GM23338 (cell line): ENCODE data around the gene TRMT2A. TPM values are rescaled to one million over a fixed set of nuclear protein-coding genes. Genes with fewer than 3 reads are reported as not detected.

Experiments
- ATAC-seq: fragments of 200-7000 bp; cut with Tn5 transposase; 3 replicates; pipeline ENCODE4 v1.9.1; 2020
- DNase-seq: peaks from one replicate; pipeline ENCODE4 v3.0.0-alpha.2; 2015; ENCODE audit warnings: low spot score
- H2AFZ ChIP-seq: fragments of 200-600 bp; sonication (generic); 2 replicates; pipeline ENCODE4 v1.8.0; 2016; ENCODE audit warnings: antibody characterized with exemption, mild to moderate bottlenecking, moderate library complexity
- H3F3A ChIP-seq: fragments of 200-600 bp; sonication (generic); replicated peaks from 2 replicates; pipeline ENCODE4 v1.8.0; 2017; ENCODE audit warnings: antibody characterized with exemption, mixed run types, low read depth
- H3K27ac ChIP-seq: fragments of 200-600 bp; sonication (generic); 2 replicates; pipeline ENCODE4 v1.6.1; 2016; ENCODE audit warnings: low read depth
- H3K27me3 ChIP-seq: fragments of 200-600 bp; sonication (generic); 2 replicates; pipeline ENCODE4 v1.8.0; 2016; ENCODE audit warnings: mild to moderate bottlenecking, mixed run types, moderate library complexity; ENCODE audit not compliant: insufficient read depth
- H3K36me3 ChIP-seq: fragments of 200-600 bp; sonication (generic); 2 replicates; pipeline ENCODE4 v1.8.0; 2016; ENCODE audit warnings: mild to moderate bottlenecking; ENCODE audit not compliant: insufficient read depth
- H3K4me1 ChIP-seq: fragments of 200-600 bp; sonication (generic); 2 replicates; pipeline ENCODE4 v1.8.0; 2016; ENCODE audit warnings: mild to moderate bottlenecking, moderate library complexity; ENCODE audit not compliant: insufficient read depth
- H3K4me2 ChIP-seq: fragments of 200-600 bp; sonication (generic); 2 replicates; pipeline ENCODE4 v1.7.1; 2017; ENCODE audit warnings: mixed run types
- H3K4me3 ChIP-seq: fragments of 200-600 bp; sonication (generic); 2 replicates; pipeline ENCODE4 v1.6.1; 2016; ENCODE audit warnings: mixed run types
- H3K79me2 ChIP-seq: fragments of 200-600 bp; sonication (generic); replicated peaks from 2 replicates; pipeline ENCODE4 v1.8.0; 2017; ENCODE audit warnings: mild to moderate bottlenecking; ENCODE audit not compliant: insufficient read depth
- H3K9me2 ChIP-seq: fragments of 200-600 bp; sonication (generic); 2 replicates; pipeline ENCODE4 v1.8.0; 2017; ENCODE audit not compliant: insufficient read depth
- H4K20me1 ChIP-seq: fragments of 200-600 bp; sonication (generic); replicated peaks from 2 replicates; pipeline ENCODE4 v1.8.0; 2017; ENCODE audit warnings: mild to moderate bottlenecking; ENCODE audit not compliant: insufficient read depth
- H3K27ac Mint-ChIP-seq: 2 replicates; pipeline ENCODE4 v1.8.0; 2020; ENCODE audit warnings: inconsistent platforms, mild to moderate bottlenecking, moderate library complexity, mixed read lengths
- H3K27me3 Mint-ChIP-seq: 3 replicates; pipeline ENCODE4 v1.8.0; 2022; ENCODE audit warnings: low read depth, mild to moderate bottlenecking, moderate library complexity, mixed read lengths, inconsistent platforms; ENCODE audit not compliant: insufficient read depth, poor library complexity
- H3K36me3 Mint-ChIP-seq: 3 replicates; pipeline ENCODE4 v1.8.0; 2021; ENCODE audit warnings: low read depth, mild to moderate bottlenecking, inconsistent platforms, moderate library complexity, mixed read lengths
- H3K4me1 Mint-ChIP-seq: 3 replicates; pipeline ENCODE4 v1.8.0; 2020; ENCODE audit warnings: mild to moderate bottlenecking, inconsistent platforms, mixed read lengths
- H3K4me3 Mint-ChIP-seq: 3 replicates; pipeline ENCODE4 v1.8.0; 2021; ENCODE audit warnings: moderate library complexity, mild to moderate bottlenecking, inconsistent platforms, mixed read lengths
- H3K9me3 Mint-ChIP-seq: 3 replicates; pipeline ENCODE4 v1.8.0; 2020; ENCODE audit warnings: moderate library complexity, mild to moderate bottlenecking, inconsistent platforms, mixed read lengths
- EZH2 ChIP-seq: fragments of 200-600 bp; sonication (generic); IDR thresholded peaks from one replicate; pipeline ENCODE4 v1.8.0; 2017; ENCODE audit warnings: antibody characterized with exemption, mild to moderate bottlenecking, low read depth; ENCODE audit not compliant: unreplicated experiment
- JUNB ChIP-seq: IDR thresholded peaks from one replicate; pipeline ENCODE4 v1.6.1; 2016; ENCODE audit warnings: antibody characterized with exemption; ENCODE audit not compliant: unreplicated experiment
- NANOG ChIP-seq: IDR thresholded peaks from 2 replicates; pipeline ENCODE4 v1.6.1; 2016; ENCODE audit warnings: antibody characterized with exemption, borderline replicate concordance
- STAT1 ChIP-seq: IDR thresholded peaks from one replicate; pipeline ENCODE4 v1.6.1; 2016; ENCODE audit warnings: antibody characterized with exemption; ENCODE audit not compliant: unreplicated experiment
- ZNF114 ChIP-seq: fragments of 250-450 bp; sonication (Bioruptor Pico); IDR thresholded peaks from 2 replicates; pipeline ENCODE4 v1.5.0; 2020; ENCODE audit warnings: mild to moderate bottlenecking, moderate library complexity
- ZNF331 ChIP-seq: fragments of 250-450 bp; sonication (Bioruptor Pico); IDR thresholded peaks from 2 replicates; pipeline ENCODE4 v1.5.0; 2020; ENCODE audit warnings: low read depth, mild to moderate bottlenecking, moderate library complexity
- polyA plus RNA-seq: library from polyadenylated mRNA; unstranded; fragments of >200 nt; fragmentation: Nextera tagmentation; extraction: Ambion mirVana; gene quantifications from 2 replicates; pipeline ENCODE4 v1.2.1, GENCODE V29; 2016
- total RNA-seq: library from RNA; depleted of rRNA; stranded (reverse); fragments of >200 nt; shearing (Covaris generic); gene quantifications from 2 replicates; pipeline ENCODE4 v1.2.3, GENCODE V29; 2014
- TF ChIP-seq, protein P1 (sequence below): fragments of 250-450 bp; sonication (Bioruptor Pico); IDR thresholded peaks from 2 replicates; pipeline ENCODE4 v1.5.0; 2020; ENCODE audit warnings: mild to moderate bottlenecking, moderate library complexity
- TF ChIP-seq, protein P2 (sequence below), 2 experiments: fragments of 200-600 bp in 1 of 2; sonication (generic) in 1 of 2; conservative IDR thresholded peaks; 2 replicates each; pipeline versions ENCODE4 v1.5.1 to v1.6.1; 2016 to 2017; ENCODE audit warnings: antibody characterized with exemption in 2 of 2, low read depth in 2 of 2, mild to moderate bottlenecking in 2 of 2, moderate library complexity in 1 of 2

The TRMT2A gene
- total and polyA plus RNA-seq, 2 experiments from 2014 or later = 41.3 to 61.3 TPM

DNA sequence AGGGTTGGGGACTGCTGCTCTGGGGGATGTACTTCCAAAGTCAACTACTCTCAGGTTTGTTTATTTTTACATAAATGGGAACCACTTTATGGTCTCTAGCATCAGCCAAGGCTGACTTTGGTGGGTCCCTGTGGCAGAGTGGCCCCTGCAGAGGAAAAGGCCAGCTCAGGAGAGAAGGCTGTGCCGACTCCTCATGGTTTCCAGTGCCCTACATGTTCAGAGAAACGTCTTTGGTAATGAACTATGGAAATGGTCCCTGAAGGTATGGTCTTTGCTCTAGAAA, 11.5 kb upstream of the TRMT2A start (continued):
- TF ChIP-seq, protein P1, sequence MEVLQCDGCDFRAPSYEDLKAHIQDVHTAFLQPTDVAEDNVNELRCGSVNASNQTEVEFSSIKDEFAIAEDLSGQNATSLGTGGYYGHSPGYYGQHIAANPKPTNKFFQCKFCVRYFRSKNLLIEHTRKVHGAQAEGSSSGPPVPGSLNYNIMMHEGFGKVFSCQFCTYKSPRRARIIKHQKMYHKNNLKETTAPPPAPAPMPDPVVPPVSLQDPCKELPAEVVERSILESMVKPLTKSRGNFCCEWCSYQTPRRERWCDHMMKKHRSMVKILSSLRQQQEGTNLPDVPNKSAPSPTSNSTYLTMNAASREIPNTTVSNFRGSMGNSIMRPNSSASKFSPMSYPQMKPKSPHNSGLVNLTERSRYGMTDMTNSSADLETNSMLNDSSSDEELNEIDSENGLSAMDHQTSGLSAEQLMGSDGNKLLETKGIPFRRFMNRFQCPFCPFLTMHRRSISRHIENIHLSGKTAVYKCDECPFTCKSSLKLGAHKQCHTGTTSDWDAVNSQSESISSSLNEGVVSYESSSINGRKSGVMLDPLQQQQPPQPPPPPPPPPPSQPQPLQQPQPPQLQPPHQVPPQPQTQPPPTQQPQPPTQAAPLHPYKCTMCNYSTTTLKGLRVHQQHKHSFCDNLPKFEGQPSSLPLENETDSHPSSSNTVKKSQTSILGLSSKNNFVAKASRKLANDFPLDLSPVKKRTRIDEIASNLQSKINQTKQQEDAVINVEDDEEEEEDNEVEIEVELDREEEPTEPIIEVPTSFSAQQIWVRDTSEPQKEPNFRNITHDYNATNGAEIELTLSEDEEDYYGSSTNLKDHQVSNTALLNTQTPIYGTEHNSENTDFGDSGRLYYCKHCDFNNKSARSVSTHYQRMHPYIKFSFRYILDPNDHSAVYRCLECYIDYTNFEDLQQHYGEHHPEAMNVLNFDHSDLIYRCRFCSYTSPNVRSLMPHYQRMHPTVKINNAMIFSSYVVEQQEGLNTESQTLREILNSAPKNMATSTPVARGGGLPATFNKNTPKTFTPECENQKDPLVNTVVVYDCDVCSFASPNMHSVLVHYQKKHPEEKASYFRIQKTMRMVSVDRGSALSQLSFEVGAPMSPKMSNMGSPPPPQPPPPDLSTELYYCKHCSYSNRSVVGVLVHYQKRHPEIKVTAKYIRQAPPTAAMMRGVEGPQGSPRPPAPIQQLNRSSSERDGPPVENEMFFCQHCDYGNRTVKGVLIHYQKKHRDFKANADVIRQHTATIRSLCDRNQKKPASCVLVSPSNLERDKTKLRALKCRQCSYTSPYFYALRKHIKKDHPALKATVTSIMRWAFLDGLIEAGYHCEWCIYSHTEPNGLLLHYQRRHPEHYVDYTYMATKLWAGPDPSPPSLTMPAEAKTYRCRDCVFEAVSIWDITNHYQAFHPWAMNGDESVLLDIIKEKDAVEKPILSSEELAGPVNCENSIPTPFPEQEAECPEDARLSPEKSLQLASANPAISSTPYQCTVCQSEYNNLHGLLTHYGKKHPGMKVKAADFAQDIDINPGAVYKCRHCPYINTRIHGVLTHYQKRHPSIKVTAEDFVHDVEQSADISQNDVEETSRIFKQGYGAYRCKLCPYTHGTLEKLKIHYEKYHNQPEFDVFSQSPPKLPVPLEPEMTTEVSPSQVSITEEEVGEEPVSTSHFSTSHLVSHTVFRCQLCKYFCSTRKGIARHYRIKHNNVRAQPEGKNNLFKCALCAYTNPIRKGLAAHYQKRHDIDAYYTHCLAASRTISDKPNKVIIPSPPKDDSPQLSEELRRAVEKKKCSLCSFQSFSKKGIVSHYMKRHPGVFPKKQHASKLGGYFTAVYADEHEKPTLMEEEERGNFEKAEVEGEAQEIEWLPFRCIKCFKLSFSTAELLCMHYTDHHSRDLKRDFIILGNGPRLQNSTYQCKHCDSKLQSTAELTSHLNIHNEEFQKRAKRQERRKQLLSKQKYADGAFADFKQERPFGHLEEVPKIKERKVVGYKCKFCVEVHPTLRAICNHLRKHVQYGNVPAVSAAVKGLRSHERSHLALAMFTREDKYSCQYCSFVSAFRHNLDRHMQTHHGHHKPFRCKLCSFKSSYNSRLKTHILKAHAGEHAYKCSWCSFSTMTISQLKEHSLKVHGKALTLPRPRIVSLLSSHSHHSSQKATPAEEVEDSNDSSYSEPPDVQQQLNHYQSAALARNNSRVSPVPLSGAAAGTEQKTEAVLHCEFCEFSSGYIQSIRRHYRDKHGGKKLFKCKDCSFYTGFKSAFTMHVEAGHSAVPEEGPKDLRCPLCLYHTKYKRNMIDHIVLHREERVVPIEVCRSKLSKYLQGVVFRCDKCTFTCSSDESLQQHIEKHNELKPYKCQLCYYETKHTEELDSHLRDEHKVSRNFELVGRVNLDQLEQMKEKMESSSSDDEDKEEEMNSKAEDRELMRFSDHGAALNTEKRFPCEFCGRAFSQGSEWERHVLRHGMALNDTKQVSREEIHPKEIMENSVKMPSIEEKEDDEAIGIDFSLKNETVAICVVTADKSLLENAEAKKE = no peak
- TF ChIP-seq, protein P2, sequence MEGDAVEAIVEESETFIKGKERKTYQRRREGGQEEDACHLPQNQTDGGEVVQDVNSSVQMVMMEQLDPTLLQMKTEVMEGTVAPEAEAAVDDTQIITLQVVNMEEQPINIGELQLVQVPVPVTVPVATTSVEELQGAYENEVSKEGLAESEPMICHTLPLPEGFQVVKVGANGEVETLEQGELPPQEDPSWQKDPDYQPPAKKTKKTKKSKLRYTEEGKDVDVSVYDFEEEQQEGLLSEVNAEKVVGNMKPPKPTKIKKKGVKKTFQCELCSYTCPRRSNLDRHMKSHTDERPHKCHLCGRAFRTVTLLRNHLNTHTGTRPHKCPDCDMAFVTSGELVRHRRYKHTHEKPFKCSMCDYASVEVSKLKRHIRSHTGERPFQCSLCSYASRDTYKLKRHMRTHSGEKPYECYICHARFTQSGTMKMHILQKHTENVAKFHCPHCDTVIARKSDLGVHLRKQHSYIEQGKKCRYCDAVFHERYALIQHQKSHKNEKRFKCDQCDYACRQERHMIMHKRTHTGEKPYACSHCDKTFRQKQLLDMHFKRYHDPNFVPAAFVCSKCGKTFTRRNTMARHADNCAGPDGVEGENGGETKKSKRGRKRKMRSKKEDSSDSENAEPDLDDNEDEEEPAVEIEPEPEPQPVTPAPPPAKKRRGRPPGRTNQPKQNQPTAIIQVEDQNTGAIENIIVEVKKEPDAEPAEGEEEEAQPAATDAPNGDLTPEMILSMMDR (conservative IDR thresholded peaks at IDR 0.05; ENCODE audit: low read depth in 2 of 2) = no peak
- TF ChIP-seq NANOG (no peak), ZNF114 (CRISPR knock-in tag) (no peak)

DNA sequence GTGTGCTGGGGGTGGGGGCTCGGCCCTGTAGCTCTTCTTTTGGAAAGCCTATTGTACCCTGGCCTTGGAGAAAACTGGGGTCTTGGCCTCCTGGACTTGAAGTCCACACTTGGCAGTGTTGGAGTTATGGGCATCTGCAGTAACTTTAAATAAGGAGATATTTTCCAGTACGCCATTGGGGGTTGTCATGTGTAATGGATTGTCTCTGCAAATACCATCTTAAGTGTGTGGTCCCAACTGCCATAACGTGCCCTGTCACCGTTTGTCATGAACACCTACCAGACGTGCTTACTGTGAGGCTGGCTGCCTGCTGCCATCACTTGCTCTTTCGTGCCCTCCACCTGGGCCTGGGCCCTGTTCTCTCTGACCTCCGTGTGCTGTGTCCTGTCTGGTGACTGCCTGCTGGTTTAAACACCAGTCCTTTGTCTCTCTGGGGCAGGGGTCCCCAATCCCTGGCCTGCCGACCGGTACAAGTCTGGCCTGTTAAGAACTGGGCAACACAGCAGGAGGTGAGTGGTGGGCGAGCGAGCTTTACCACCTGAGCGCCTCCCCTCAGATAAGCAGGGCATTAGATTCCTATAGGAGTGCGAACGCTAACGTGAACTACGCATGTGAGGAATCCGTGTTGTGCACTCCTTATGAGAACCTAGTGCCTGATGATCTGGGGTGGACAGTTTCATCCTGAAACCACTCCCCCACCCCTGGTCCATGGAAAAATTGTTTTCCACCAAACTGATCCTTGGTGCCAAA, 11.0 kb upstream of the TRMT2A start:
- H3K27ac ChIP-seq = peak overlapping the region; percentile 74; the same call in 1 of the 2 replicates
- H3K4me1 ChIP-seq = no peaks in the 10 kb centered on the region; the same call in 1 of the 2 replicates
- Mint-ChIP-seq H3K4me3 (no peak overlapping the region), H3K9me3 (no peaks in the 10 kb centered on the region), H3K27ac (no peak overlapping the region; the same call in 1 of the 2 replicates), H3K27me3 (peaks cover 13% of the 10 kb centered on the region), H3K36me3 (peaks cover 52% of the 10 kb centered on the region), H3K4me1 (no peaks in the 10 kb centered on the region)
- peaks cover 16% of the 10 kb centered on the region; the same call in 1 of the 2 replicates for H3K36me3 ChIP-seq
- TF ChIP-seq ZNF114 (CRISPR knock-in tag) = no peak
- no peak for TF ChIP-seq ZNF331 (CRISPR knock-in tag)
- no peak for TF ChIP-seq JUNB
- TF ChIP-seq, protein P2 (conservative IDR thresholded peaks at IDR 0.05; ENCODE audit: low read depth in 2 of 2) = no peak
- no peak for TF ChIP-seq STAT1
- TF ChIP-seq EZH2 = no peak
- no peak for TF ChIP-seq NANOG
- H4K20me1 ChIP-seq = peaks cover 18% of the 10 kb centered on the region
- H3K79me2 ChIP-seq = peaks cover 16% of the 10 kb centered on the region
- no peak overlapping the region for H3K4me3 ChIP-seq
- H2AFZ ChIP-seq = no peak overlapping the region
- peaks cover 47% of the 10 kb centered on the region for H3F3A ChIP-seq
- H3K9me2 ChIP-seq = no peaks in the 10 kb centered on the region
- H3K4me2 ChIP-seq = no peak overlapping the region
- no peaks in the 10 kb centered on the region for H3K27me3 ChIP-seq
- no peak for ATAC-seq
- DNase-seq = no peak
